Heart right ventricle (tissue), 16 donors: ENCODE results near the gene IL12RB2. TPM values are rescaled to one million over a fixed set of nuclear protein-coding genes. Genes with fewer than 3 reads are reported as not detected.
A peak's percentile ranks its signal among the peaks of the same experiment; 100 is the strongest.

Experiments used
- ATAC-seq, 8 donors: fragments of 200-7000 bp; cut with Tn5 transposase; one replicate each; pipeline ENCODE4 v1.9.1; 2020; ENCODE audit warnings: mild to moderate bottlenecking in 8 of 8, moderate library complexity in 8 of 8, moderate number of reproducible peaks in 1 of 8
- DNase-seq, 2 donors: peaks; one replicate each; pipeline ENCODE4 v3.0.0-alpha.2; 2020
- H3K27ac ChIP-seq, 10 donors: fragments of 200-600 bp; sonication (generic) in 2 of 10; one replicate each; pipeline versions ENCODE4 v1.5.0 to v1.8.0; 2020 to 2022; ENCODE audit warnings: mild to moderate bottlenecking in 3 of 10
- H3K27me3 ChIP-seq, 7 donors: fragments of 200-600 bp; one replicate each; pipeline ENCODE4 v1.8.0; 2021 to 2022; ENCODE audit warnings: mild to moderate bottlenecking in 2 of 7
- H3K36me3 ChIP-seq, 9 donors: fragments of 200-600 bp; sonication (generic) in 1 of 9; one replicate each; pipeline versions ENCODE4 v1.5.0 to v1.8.0; 2020 to 2022; ENCODE audit warnings: mild to moderate bottlenecking in 2 of 9
- H3K4me1 ChIP-seq, 9 donors: fragments of 200-600 bp; sonication (generic) in 1 of 9; one replicate each; pipeline versions ENCODE4 v1.5.0 to v1.8.0; 2020 to 2022; ENCODE audit warnings: mild to moderate bottlenecking in 4 of 9
- H3K4me3 ChIP-seq, 10 donors: fragments of 200-600 bp; sonication (generic) in 2 of 10; one replicate each; pipeline versions ENCODE4 v1.5.0 to v1.8.0; 2020 to 2022; ENCODE audit warnings: mild to moderate bottlenecking in 7 of 10, moderate library complexity in 2 of 10
- H3K9me3 ChIP-seq, 11 donors: fragments of 200-600 bp in 10 of 11; sonication (generic) in 2 of 11; one replicate each; pipeline versions ENCODE4 v1.5.0 to v1.8.0; 2013 to 2022; ENCODE audit warnings: mild to moderate bottlenecking in 2 of 11, control low read depth in 1 of 11, moderate library complexity in 1 of 11
- WGBS, 2 donors: extraction: QIAGEN DNeasy Blood & Tissue Kit; methylation state at CpG; one replicate each; pipeline ENCODE4 v1.1.7; 2013; ENCODE audit warnings: inconsistent platforms in 1 of 2; 5-methylcytosine and 5-hydroxymethylcytosine counted together
- intact Hi-C, 10 donors: fragments of 100-400 bp; cut with DNase I; formaldehyde crosslinking; loops; one replicate each; pipeline versions ENCODE4 v1.11.1 to v1.14.2; 2022
- polyA plus RNA-seq, 2 donors: library from polyadenylated mRNA; stranded (reverse); fragments of 200-250 nt; gene quantifications; one replicate each; pipeline ENCODE4 v1.2.3, GENCODE V29; 2013
- total RNA-seq, 10 donors: library from RNA; stranded (reverse); fragmentation: NEBNext Ultra II Directional in 3 of 10; extraction: Animal tissue kit (Norgen Biotek cat#: 25700) in 3 of 10; gene quantifications; one replicate each; pipeline versions ENCODE4 v1.2.1 to v1.2.4, GENCODE V29; 2021 to 2023
- TF ChIP-seq, protein P1 (sequence below), 9 donors: fragments of 200-600 bp; sonication (generic) in 2 of 9; IDR thresholded peaks; one replicate each; pipeline versions ENCODE4 v1.5.0 to v1.8.0; 2021 to 2022; ENCODE audit warnings: antibody characterized with exemption in 9 of 9, mild to moderate bottlenecking in 5 of 9, moderate library complexity in 1 of 9
- donor health status: Arrhythmogenic right ventricular cardiomyopathy.
- donor health status: ischemic (EF 13 %, LVEDD 7.1; RV severe dilation, severe dysfunction).
- donor health status: healthy with polysubstance abuse.
- donor health status: DM: no; HTN: yes; CAD: no.
- donor health status: DM: no; HTN: no; CAD: no.
- donor health status: ischemic (EF 25% LVEDD 6.9; RV normal size, moderate dysfunction).
- donor health status: ischemic (EF 25% LVEDD 5.7; RV mildly dilated, moderate dysfunction).
- donor health status: healthy.
- donor health status: DM: yes; HTN: yes; CAD: no.
- donor health status: Ischemic cardiomyopathy.
- donor health status: ischemic (EF 35%, LVEDD 5.7; RV mildly dilated, moderate dysfunction).
- donor health status: nonischemic (EF 11% LVEDD 7.7; RV severe dilation, severe dysfunction).
- donor health status: DM: yes; HTN: yes; CAD: no.
- donor health status: PGD.
- donor health status: ischemic (EF 29% LVEDD 5.4; RV normal size, mild dysfunction).
- donor health status: nonischemic (EF 23%, LVEDD 6.1; RV moderate dilation, normal function).

Gene IL12RB2
- total and polyA plus RNA-seq, 12 donors: 0.09 to 1.2 (median 0.22) TPM; not detected in 1

DNA sequence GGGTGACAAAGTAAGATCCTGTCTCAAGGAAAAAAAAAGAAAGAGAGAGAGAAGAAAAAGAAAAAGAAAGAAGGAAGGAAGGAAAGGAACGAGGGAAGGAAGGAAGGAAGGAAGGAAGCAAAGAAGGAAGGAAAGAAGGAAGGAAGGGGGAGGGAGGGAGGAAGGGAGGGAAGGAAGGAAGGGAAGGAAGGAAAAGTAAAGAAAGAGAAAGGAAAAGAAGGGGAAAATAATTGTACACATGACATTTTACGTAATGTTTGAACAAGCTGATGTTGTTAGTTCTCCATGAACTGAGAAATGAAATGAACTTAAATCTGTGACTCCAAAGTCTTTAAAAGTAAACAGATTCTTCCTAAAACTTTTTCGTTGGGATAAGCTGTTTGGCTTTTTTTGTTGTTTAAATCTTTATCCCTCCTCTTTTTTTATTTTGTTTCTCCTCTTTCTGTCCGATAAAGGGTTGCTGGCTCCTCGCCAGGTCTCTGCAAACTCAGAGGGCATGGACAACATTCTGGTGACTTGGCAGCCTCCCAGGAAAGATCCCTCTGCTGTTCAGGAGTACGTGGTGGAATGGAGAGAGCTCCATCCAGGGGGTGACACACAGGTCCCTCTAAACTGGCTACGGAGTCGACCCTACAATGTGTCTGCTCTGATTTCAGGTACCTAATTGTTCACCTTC lies 59.8 kb downstream of the IL12RB2 start:
- 37 to 40% methylated on average over 8 of the region's 8 CpGs for WGBS, 2 donors
- ATAC-seq: peak in 4 of 8 donors; percentile 39 to 68 (median 54)
- Histone ChIP-seq H3K9me3 (no peaks in the 10 kb centered on the region), H3K27ac (no peak overlapping the region), H3K27me3 (no peaks in the 10 kb centered on the region), H3K4me3 (no peak overlapping the region), H3K4me1 (no peaks in the 10 kb centered on the region), H3K36me3 (no peaks in the 10 kb centered on the region)
- intact Hi-C loops: no loop called here
- DNase-seq: peak; percentile 28 to 55
- TF ChIP-seq, protein P1, sequence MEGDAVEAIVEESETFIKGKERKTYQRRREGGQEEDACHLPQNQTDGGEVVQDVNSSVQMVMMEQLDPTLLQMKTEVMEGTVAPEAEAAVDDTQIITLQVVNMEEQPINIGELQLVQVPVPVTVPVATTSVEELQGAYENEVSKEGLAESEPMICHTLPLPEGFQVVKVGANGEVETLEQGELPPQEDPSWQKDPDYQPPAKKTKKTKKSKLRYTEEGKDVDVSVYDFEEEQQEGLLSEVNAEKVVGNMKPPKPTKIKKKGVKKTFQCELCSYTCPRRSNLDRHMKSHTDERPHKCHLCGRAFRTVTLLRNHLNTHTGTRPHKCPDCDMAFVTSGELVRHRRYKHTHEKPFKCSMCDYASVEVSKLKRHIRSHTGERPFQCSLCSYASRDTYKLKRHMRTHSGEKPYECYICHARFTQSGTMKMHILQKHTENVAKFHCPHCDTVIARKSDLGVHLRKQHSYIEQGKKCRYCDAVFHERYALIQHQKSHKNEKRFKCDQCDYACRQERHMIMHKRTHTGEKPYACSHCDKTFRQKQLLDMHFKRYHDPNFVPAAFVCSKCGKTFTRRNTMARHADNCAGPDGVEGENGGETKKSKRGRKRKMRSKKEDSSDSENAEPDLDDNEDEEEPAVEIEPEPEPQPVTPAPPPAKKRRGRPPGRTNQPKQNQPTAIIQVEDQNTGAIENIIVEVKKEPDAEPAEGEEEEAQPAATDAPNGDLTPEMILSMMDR (IDR thresholded peaks at IDR 0.05): peak in 1 of 9 donors; percentile 25

GRCh38 chr1:67368046-67368514 lies 60.4 kb downstream of the IL12RB2 start:
- no peak for DNase-seq
- Histone ChIP-seq H3K9me3 (no peaks in the 10 kb centered on the region), H3K27ac (no peak overlapping the region), H3K4me3 (no peak overlapping the region), H3K36me3 (no peaks in the 10 kb centered on the region), H3K4me1 (no peaks in the 10 kb centered on the region), H3K27me3 (no peaks in the 10 kb centered on the region)
- intact Hi-C loops: no loop called here
- no peak for ATAC-seq
- WGBS, 2 donors: 80 to 100% methylated on average over 1 of the region's 1 CpG
- TF ChIP-seq, protein P1 (IDR thresholded peaks at IDR 0.05): peak in 1 of 9 donors; percentile 0

GRCh38 chr1:67371043-67371442 lies 63.4 kb downstream of the IL12RB2 start:
- ATAC-seq: no peak
- H3K4me1 ChIP-seq: no peaks in the 10 kb centered on the region
- DNase-seq: no peak
- H3K27me3 ChIP-seq: no peaks in the 10 kb centered on the region
- no peaks in the 10 kb centered on the region for H3K9me3 ChIP-seq
- no peak overlapping the region for H3K27ac ChIP-seq
- intact Hi-C loops: no loop called here
- no peaks in the 10 kb centered on the region for H3K36me3 ChIP-seq
- H3K4me3 ChIP-seq: no peak overlapping the region
- TF ChIP-seq, protein P1 (IDR thresholded peaks at IDR 0.05): no peak
- WGBS, 2 donors: 86 to 88% methylated on average over 2 of the region's 2 CpGs

DNA sequence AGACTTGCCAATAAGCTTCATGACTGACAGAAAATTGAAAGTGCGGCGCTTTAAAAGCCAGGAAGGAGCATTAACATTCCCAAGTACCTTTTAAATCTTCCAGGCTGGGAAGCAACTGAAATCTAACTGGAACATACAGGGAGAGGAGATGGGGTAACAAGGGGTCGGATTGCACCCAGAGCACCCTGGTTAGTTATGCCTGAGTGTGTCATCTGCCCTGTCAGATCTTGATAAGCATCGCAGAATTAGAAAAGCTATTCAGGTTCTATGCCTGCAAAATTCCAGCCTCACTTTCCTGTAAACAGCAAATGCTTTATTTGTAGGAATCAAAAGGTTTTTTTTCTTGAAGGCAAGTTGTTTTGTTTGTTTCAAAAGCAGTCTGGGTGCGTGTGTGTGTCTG lies 64.0 kb downstream of the IL12RB2 start:
- H3K9me3 ChIP-seq: no peaks in the 10 kb centered on the region
- TF ChIP-seq, protein P1 (IDR thresholded peaks at IDR 0.05): no peak
- H3K27ac ChIP-seq: no peak overlapping the region
- no peaks in the 10 kb centered on the region for H3K27me3 ChIP-seq
- DNase-seq: no peak
- H3K4me3 ChIP-seq: no peak overlapping the region
- intact Hi-C loops: no loop called here
- WGBS, 2 donors: 71 to 80% methylated on average over 5 of the region's 5 CpGs
- ATAC-seq: no peak
- H3K4me1 ChIP-seq: no peaks in the 10 kb centered on the region
- no peaks in the 10 kb centered on the region for H3K36me3 ChIP-seq
